DMS79 treated with DMSO at 0.1 percent for 48 hours (cell line): ENCODE data around the gene GET3.
A peak's percentile ranks its signal among the peaks of the same experiment; 100 is the strongest.
"Not testable (repeated sequence)": the region's sequence is repeated elsewhere in the genome, so short reads cannot be mapped to it uniquely, and the experiment has no call there.

ENCODE experiments used
- DNase-seq: peaks from one replicate; lab custom pipeline; 2025; lab: John Stamatoyannopoulos, UW

Gene GET3

GRCh38 chr19:12792051-12792852 is 55.0 kb downstream of the GET3 start:
- DNase-seq = peak; percentile 80

DNA sequence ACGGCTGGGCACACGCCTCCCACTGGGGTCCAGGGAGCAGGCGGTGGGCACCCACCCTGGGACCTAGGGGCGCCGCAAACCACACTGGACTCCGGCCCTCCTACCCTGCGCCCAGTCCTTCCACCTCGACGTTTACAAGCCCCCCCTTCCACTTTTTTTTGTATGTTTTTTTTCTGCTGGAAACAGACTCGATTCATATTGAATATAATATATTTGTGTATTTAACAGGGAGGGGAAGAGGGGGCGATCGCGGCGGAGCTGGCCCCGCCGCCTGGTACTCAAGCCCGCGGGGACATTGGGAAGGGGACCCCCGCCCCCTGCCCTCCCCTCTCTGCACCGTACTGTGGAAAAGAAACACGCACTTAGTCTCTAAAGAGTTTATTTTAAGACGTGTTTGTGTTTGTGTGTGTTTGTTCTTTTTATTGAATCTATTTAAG is 55.6 kb downstream of the GET3 start:
- DNase-seq = peak; percentile 47

DNA sequence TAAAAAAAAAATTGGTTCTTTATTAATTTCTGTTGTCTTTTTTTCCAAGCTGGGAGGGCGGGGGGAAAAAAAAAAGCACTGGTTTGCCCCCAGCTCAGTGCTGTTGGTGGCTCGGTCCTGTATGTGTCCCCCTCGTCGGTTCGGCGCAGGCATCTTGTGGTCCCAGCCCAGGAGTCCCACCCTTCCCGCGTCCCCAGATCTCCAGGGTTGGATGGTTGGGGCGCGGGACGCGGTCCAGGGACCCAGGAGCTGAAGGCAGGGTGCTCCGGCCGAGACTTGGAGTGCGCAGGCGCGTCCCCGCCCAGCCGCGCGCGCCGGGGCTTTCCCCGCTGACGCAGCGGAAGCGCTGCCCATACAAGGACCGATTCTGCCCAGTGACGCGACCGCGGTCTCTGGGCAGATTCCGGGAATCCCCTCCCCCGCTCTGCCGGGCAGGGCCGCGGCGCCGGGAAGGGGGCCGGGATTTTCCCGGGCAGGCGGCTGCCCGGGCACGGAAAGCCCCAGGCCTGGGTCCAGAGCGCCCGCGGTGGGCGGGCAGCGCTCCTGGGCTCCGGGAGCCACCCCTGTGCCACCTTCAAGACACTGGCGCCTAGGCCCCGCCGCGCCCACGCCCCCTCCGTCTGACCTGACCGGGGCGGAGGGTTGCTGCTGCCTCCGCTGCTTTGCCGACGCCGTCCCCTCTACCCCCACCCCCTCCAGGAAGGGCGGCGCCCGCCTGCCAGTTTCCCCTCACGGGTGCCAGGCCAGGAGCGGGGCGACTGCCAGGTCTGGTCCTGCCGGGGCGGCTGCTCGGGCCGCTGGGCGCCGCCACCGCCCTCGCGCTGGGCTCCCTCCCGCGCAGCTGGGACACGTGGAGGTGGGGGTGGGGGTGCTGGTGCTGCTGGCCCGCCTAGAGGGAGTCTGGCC is 56.2 kb downstream of the GET3 start:
- DNase-seq = peak; percentile 91

- DNase-seq = peak; percentile 25
Measured at GRCh38 chr19:12794196-12794941, 57.1 kb downstream of the GET3 start.

GRCh38 chr19:12794971-12795381 is 57.7 kb downstream of the GET3 start:
- DNase-seq = no peak

GRCh38 chr19:12796146-12797071 is 59.1 kb downstream of the GET3 start:
- peak; percentile 88 for DNase-seq

- DNase-seq = no peak
Measured at GRCh38 chr19:12797141-12797587, 59.9 kb downstream of the GET3 start.

- DNase-seq = not testable (repeated sequence)
Measured at GRCh38 chr19:12797607-12798006, 60.3 kb downstream of the GET3 start.
